ENCODE measurements around the gene CBX2. TPM values are rescaled to one million over a fixed set of nuclear protein-coding genes. Genes with fewer than 3 reads are reported as not detected.
A peak's percentile ranks its signal among the peaks of the same experiment; 100 is the strongest.

CBX2 gene
- polyA plus RNA-seq, 2 donors = 2.1 to 3.3 TPM

DNA sequence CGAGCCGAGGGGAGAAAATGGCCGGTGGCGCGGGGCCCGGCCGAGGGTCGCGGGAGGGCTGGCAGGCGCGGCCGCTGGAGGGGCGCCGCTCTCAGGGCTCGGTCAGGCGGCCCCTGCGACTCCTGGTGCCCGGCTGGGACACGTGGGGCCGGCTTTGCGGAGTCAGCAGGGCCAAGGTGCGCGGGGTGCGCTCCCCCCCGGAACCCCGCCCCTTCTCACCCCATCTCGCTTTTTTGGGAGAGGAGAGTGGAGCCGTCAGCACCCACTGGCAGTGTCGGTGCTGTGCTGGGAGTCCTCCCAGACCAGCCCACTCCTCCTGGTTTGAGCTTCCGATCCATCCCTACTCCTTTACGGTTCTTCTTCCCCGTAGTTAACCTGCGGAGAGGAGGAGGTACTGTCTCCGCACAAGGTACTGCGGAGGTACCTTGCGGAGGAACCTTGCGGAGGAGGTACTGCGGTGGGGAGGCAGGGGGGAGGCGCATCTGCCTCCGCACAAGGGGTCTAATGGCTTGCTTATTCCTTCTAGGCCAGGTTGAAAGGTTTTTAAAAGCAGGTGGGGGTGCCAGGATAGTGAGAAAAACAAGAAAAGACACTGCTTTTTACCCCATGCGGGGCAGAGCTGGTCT lies 38.0 kb downstream of the CBX2 start:
- no peaks in the 10 kb centered on the region for H3K9me3 ChIP-seq (ENCODE audit: control insufficient read depth in 2 of 2, insufficient read depth in 1 of 2, low read depth in 1 of 2, low read length in 1 of 2)
- no peak overlapping the region for H3K27ac ChIP-seq (ENCODE audit: low read depth in 2 of 2, low read length in 1 of 2)
- peaks cover 0 to 47% of the 10 kb centered on the region in 2 donors for H3K27me3 ChIP-seq (ENCODE audit: control insufficient read depth in 1 of 2, insufficient read depth in 2 of 2, low read length in 2 of 2)
- 49 to 54% methylated on average over 26 to 41 of the region's 41 CpGs for WGBS, 2 donors
- H3K4me1 ChIP-seq (ENCODE audit: control insufficient read depth in 2 of 2, insufficient read depth in 2 of 2, low read length in 1 of 2) = peaks cover 9 to 21% of the 10 kb centered on the region in 2 donors
- no peaks in the 10 kb centered on the region for H3K36me3 ChIP-seq (ENCODE audit: control insufficient read depth in 2 of 2, insufficient read depth in 2 of 2, low read length in 1 of 2)
- H3K4me3 ChIP-seq (ENCODE audit: low read depth in 1 of 2, low read length in 2 of 2) = peak overlapping the region in 1 of 2 donors; percentile 28

GRCh38 chr17:79818026-79818758 lies 40.2 kb downstream of the CBX2 start:
- Histone ChIP-seq H3K9me3 (ENCODE audit: control insufficient read depth in 2 of 2, insufficient read depth in 1 of 2, low read depth in 1 of 2, low read length in 1 of 2) (no peaks in the 10 kb centered on the region), H3K27ac (ENCODE audit: low read depth in 2 of 2, low read length in 1 of 2) (no peak overlapping the region), H3K27me3 (ENCODE audit: control insufficient read depth in 1 of 2, insufficient read depth in 2 of 2, low read length in 2 of 2) (peaks cover 0 to 26% of the 10 kb centered on the region in 2 donors), H3K36me3 (ENCODE audit: control insufficient read depth in 2 of 2, insufficient read depth in 2 of 2, low read length in 1 of 2) (no peaks in the 10 kb centered on the region), H3K4me1 (ENCODE audit: control insufficient read depth in 2 of 2, insufficient read depth in 2 of 2, low read length in 1 of 2) (peaks cover 9 to 16% of the 10 kb centered on the region in 2 donors), H3K4me3 (ENCODE audit: low read depth in 1 of 2, low read length in 2 of 2) (no peak overlapping the region)
- 92 to 94% methylated on average over 12 of the region's 12 CpGs for WGBS, 2 donors

DNA sequence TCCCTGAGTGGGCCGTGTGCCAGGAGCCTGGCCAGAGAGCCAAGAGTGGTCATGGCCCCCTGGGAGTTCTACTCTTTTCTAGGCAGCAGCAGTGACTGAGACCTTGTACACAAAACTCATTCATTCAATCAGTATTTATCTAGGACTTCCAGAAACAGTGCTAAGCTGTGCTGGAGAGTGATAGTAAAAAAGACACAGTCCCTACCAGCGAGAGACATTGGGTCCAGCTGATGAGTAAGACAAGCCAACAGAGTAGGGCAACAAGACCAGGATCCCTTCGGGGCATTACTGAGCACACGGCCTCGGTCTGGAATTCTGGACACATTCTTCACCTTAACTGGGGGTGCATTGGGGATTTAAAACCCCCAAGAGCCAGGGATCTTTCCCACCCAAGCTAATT lies 41.1 kb downstream of the CBX2 start:
- WGBS, 2 donors = 71 to 73% methylated on average over 5 of the region's 5 CpGs
- no peaks in the 10 kb centered on the region for H3K36me3 ChIP-seq (ENCODE audit: control insufficient read depth in 2 of 2, insufficient read depth in 2 of 2, low read length in 1 of 2)
- H3K4me1 ChIP-seq (ENCODE audit: control insufficient read depth in 2 of 2, insufficient read depth in 2 of 2, low read length in 1 of 2) = peaks cover 9 to 15% of the 10 kb centered on the region in 2 donors
- H3K27ac ChIP-seq (ENCODE audit: low read depth in 2 of 2, low read length in 1 of 2) = no peak overlapping the region
- H3K27me3 ChIP-seq (ENCODE audit: control insufficient read depth in 1 of 2, insufficient read depth in 2 of 2, low read length in 2 of 2) = peaks cover 0 to 20% of the 10 kb centered on the region in 2 donors
- no peak overlapping the region for H3K4me3 ChIP-seq (ENCODE audit: low read depth in 1 of 2, low read length in 2 of 2)
- H3K9me3 ChIP-seq (ENCODE audit: control insufficient read depth in 2 of 2, insufficient read depth in 1 of 2, low read depth in 1 of 2, low read length in 1 of 2) = no peaks in the 10 kb centered on the region

DNA sequence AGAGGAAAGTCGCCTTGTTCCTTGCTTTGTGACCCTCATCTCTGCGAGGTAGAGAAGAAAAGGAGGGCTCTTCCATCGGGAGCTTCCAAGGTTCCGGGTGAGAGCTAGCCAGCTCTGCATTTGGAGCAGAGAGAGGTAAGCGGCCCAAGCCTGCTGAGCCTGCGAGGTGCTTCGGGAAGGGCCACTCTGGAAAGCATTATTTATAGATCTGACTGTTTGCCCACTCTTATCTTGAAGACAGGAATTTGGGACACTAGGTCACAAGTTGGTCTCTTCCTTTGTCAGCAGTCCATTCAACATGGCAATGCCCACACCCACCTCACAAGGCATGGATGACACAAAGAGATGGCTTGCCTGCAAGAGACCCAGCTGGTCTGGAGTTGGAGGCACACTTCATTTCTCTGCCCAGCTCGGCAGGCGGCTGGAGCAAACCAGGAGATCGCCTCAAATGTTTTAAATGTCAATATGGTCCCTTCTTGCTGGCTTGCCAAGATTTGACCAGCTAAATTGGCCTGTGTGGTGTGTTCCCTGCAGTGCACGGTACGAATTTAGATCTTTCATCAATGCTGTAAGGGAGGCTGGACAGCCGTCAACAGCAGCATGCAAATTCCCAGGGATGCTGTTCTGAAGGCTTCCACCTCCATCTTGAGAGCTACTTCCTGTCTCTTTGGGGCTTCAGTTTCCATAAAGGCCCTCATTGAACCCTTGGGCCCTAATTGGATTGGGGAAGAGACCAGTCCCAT lies 41.8 kb downstream of the CBX2 start:
- WGBS, 2 donors = 93 to 94% methylated on average over 13 of the region's 13 CpGs
- Histone ChIP-seq H3K4me1 (ENCODE audit: control insufficient read depth in 2 of 2, insufficient read depth in 2 of 2, low read length in 1 of 2) (peaks cover 4 to 9% of the 10 kb centered on the region in 2 donors), H3K36me3 (ENCODE audit: control insufficient read depth in 2 of 2, insufficient read depth in 2 of 2, low read length in 1 of 2) (no peaks in the 10 kb centered on the region), H3K27me3 (ENCODE audit: control insufficient read depth in 1 of 2, insufficient read depth in 2 of 2, low read length in 2 of 2) (peaks cover 0 to 15% of the 10 kb centered on the region in 2 donors), H3K9me3 (ENCODE audit: control insufficient read depth in 2 of 2, insufficient read depth in 1 of 2, low read depth in 1 of 2, low read length in 1 of 2) (no peaks in the 10 kb centered on the region), H3K4me3 (ENCODE audit: low read depth in 1 of 2, low read length in 2 of 2) (no peak overlapping the region), H3K27ac (ENCODE audit: low read depth in 2 of 2, low read length in 1 of 2) (no peak overlapping the region)

- WGBS, 2 donors = 94 to 96% methylated on average over 4 of the region's 4 CpGs
- no peak overlapping the region for H3K4me3 ChIP-seq (ENCODE audit: low read depth in 1 of 2, low read length in 2 of 2)
- no peaks in the 10 kb centered on the region for H3K36me3 ChIP-seq (ENCODE audit: control insufficient read depth in 2 of 2, insufficient read depth in 2 of 2, low read length in 1 of 2)
- H3K27ac ChIP-seq (ENCODE audit: low read depth in 2 of 2, low read length in 1 of 2) = no peak overlapping the region
- no peaks in the 10 kb centered on the region for H3K9me3 ChIP-seq (ENCODE audit: control insufficient read depth in 2 of 2, insufficient read depth in 1 of 2, low read depth in 1 of 2, low read length in 1 of 2)
- H3K4me1 ChIP-seq (ENCODE audit: control insufficient read depth in 2 of 2, insufficient read depth in 2 of 2, low read length in 1 of 2) = no peaks in the 10 kb centered on the region
- H3K27me3 ChIP-seq (ENCODE audit: control insufficient read depth in 1 of 2, insufficient read depth in 2 of 2, low read length in 2 of 2) = peaks cover 0 to 5% of the 10 kb centered on the region in 2 donors
Observed at GRCh38 chr17:79820959-79821330, 43.0 kb downstream of the CBX2 start.

DNA sequence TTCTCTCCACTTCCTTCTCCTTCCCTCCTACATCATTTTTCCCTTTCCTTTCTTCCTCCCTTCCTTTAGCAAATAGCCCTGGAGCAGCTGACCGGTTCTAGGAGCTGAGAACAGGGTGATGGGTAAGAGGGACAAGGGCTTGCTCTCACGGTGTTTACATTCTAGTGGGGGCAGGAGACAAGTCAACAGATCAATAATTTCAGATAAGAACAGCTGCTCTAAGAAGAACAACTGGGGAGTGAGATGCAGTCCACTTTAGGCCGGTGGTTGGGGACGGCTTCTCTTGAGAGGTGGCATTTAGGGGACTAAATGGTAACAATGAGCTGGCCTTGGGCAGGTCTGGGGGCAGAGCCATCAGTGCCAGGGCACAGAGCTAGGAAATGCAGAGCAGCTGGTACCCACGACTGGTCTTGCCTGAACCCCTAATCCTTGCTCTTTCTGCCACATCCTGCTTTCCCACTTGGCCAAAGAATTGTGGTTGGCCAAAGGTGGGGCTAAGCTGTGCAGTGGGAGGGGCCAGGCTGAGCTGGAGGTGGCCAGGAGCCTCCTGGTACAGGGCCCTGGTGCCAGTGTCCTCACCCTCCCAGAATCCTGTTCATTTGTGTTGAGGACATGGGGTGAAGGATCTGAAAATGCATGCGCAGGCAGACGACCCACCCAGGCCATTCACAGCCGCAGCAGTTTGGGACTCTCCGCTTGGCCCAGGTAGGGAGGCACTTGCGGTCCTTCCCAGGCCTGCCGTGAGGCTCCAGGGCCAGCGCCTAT lies 43.6 kb downstream of the CBX2 start:
- WGBS, 2 donors = 80 to 85% methylated on average over 12 of the region's 12 CpGs
- H3K27ac ChIP-seq (ENCODE audit: low read depth in 2 of 2, low read length in 1 of 2) = no peak overlapping the region
- no peaks in the 10 kb centered on the region for H3K27me3 ChIP-seq (ENCODE audit: control insufficient read depth in 1 of 2, insufficient read depth in 2 of 2, low read length in 2 of 2)
- H3K4me3 ChIP-seq (ENCODE audit: low read depth in 1 of 2, low read length in 2 of 2) = no peak overlapping the region
- H3K36me3 ChIP-seq (ENCODE audit: control insufficient read depth in 2 of 2, insufficient read depth in 2 of 2, low read length in 1 of 2) = no peaks in the 10 kb centered on the region
- peaks cover 0 to 2% of the 10 kb centered on the region in 2 donors for H3K4me1 ChIP-seq (ENCODE audit: control insufficient read depth in 2 of 2, insufficient read depth in 2 of 2, low read length in 1 of 2)
- no peaks in the 10 kb centered on the region for H3K9me3 ChIP-seq (ENCODE audit: control insufficient read depth in 2 of 2, insufficient read depth in 1 of 2, low read depth in 1 of 2, low read length in 1 of 2)

DNA sequence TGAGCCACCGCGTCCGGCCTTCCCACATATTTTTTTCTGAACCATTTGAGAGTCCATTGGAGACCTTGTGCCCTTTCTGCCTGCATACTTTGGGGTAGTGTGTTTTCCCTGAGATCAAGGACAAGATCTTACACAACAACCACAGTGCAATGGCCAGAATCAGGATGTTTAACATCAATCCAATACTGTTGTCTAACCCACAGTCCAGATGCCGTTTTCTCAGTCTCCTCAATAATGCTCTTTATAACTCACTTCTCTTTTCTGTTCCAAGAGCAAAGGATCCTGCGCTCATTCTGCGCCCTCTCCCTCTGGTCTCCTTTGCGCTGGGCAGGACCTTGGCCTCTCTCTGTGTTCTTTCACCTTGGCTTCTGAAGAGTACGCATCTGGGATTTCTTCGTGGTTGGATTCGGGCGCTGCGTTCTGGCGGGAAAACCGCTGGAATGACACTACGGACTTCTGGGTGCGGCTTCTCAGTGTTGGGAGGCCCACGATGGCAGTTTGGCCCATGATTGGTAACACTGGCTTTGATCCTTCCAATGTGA lies 44.7 kb downstream of the CBX2 start:
- Histone ChIP-seq H3K4me3 (ENCODE audit: low read depth in 1 of 2, low read length in 2 of 2) (no peak overlapping the region), H3K9me3 (ENCODE audit: control insufficient read depth in 2 of 2, insufficient read depth in 1 of 2, low read depth in 1 of 2, low read length in 1 of 2) (peaks cover 0 to 2% of the 10 kb centered on the region in 2 donors), H3K4me1 (ENCODE audit: control insufficient read depth in 2 of 2, insufficient read depth in 2 of 2, low read length in 1 of 2) (peaks cover 2 to 4% of the 10 kb centered on the region in 2 donors), H3K27me3 (ENCODE audit: control insufficient read depth in 1 of 2, insufficient read depth in 2 of 2, low read length in 2 of 2) (no peaks in the 10 kb centered on the region), H3K36me3 (ENCODE audit: control insufficient read depth in 2 of 2, insufficient read depth in 2 of 2, low read length in 1 of 2) (no peaks in the 10 kb centered on the region), H3K27ac (ENCODE audit: low read depth in 2 of 2, low read length in 1 of 2) (no peak overlapping the region)
- WGBS, 2 donors = 94 to 97% methylated on average over 17 of the region's 17 CpGs

GRCh38 chr17:79824234-79824633 lies 46.3 kb downstream of the CBX2 start:
- Histone ChIP-seq H3K36me3 (ENCODE audit: control insufficient read depth in 2 of 2, insufficient read depth in 2 of 2, low read length in 1 of 2) (no peaks in the 10 kb centered on the region), H3K9me3 (ENCODE audit: control insufficient read depth in 2 of 2, insufficient read depth in 1 of 2, low read depth in 1 of 2, low read length in 1 of 2) (peaks cover 0 to 2% of the 10 kb centered on the region in 2 donors), H3K4me3 (ENCODE audit: low read depth in 1 of 2, low read length in 2 of 2) (no peak overlapping the region), H3K27ac (ENCODE audit: low read depth in 2 of 2, low read length in 1 of 2) (no peak overlapping the region), H3K27me3 (ENCODE audit: control insufficient read depth in 1 of 2, insufficient read depth in 2 of 2, low read length in 2 of 2) (no peaks in the 10 kb centered on the region), H3K4me1 (ENCODE audit: control insufficient read depth in 2 of 2, insufficient read depth in 2 of 2, low read length in 1 of 2) (peaks cover 2 to 4% of the 10 kb centered on the region in 2 donors)
- WGBS, 2 donors = 94 to 98% methylated on average over 17 of the region's 17 CpGs
